Activated T-cell treated with anti-CD3 and anti-CD28 coated beads for 1 hour (primary cell): ENCODE measurements around the gene PRKN.

Experiments used
- DNase-seq: peaks from one replicate; pipeline ENCODE4 v3.0.0-alpha.2; 2020; ENCODE audit warnings: low read depth

The PRKN gene

DNA sequence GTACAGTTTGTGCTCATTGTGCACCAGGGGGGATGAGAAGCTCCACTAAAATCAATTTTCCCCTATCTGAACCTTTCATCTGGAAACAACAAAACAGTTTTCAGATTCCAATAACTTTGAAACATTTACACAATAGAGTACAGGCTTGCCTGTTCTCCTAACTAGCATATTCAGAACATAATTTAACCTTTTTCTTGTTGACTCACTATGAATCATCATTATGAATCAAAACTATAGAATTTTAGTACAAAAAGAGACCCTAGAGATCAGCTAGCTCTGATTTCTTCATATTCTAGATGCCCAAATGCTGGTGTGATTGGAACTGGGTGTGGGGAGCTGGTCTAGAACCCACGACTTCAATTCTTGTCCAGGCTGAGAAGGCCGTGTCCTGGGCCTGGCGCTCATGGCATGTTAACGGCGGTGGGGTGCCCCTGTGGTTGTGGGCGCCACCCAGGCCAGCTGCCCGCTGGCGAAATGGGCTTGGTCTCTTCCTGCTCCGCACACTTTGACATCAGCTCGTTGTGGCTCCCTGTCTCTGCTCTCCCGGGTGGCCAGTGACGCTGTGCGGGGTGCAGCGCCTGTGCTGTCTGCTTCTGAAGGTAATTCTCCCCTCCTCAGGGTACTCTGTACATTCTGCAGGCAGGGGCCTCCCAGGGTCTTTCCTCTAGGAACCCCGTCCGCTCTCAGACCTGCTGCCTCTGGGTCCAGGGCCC lies 1423.8 kb downstream of the PRKN start:
- DNase-seq = no peak

DNA sequence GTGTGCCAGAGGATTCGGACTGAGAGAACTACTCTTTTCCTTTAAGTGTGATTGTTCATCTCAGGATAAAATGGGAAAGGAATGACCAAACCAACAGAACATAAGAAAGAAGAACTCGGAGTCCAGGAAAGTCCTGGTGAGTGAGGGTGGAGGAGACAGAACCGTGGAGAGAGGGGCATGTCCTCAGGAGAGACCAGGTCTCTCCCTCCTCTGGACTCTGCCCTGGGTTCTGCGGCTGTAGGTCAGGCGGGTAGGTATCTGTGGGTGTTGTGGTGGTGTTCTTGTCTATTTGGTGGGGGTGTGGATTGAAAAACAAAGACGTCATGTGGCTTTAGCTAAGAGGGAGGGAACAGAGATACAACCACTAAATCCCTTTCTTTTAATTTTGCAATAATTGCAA lies 1424.6 kb downstream of the PRKN start:
- no peak for DNase-seq

DNA sequence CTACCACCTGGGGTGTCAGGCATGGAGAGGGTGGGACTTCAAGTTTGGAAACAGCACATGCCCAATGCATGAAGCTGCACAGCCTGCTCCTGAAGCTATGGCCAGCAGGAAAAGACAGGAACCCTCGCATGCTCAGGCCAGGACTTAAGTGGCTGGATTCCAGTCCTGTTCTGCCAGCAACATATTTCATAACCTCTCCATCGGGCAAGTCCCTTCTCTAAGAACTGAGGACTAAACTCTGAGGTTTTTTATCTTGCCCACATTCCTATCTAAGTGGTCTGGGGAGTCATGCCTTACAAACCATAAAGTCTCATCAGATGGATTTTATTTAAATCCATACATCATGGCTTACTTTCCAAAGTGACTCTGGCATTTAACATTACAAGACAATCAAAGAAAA lies 1426.2 kb downstream of the PRKN start:
- no peak for DNase-seq

DNA sequence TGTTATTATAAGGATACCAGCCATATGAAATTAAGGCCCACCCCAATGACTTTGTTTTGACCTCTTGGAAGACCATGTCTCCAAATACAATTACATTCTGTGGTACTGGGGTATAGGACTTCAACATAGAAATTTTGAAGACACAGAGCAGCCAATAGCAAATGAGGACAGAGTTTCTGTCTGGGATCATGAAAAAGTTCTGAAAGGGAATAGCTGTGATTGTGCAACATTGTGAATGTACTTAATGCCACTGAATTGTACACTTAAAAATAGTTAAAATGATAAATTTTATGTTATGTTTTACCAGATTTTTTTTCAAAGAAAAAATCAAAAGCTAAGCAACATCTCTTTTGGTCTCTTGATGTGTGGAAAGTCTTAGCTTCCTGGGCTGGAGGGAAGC lies 1426.7 kb downstream of the PRKN start:
- no peak for DNase-seq

DNA sequence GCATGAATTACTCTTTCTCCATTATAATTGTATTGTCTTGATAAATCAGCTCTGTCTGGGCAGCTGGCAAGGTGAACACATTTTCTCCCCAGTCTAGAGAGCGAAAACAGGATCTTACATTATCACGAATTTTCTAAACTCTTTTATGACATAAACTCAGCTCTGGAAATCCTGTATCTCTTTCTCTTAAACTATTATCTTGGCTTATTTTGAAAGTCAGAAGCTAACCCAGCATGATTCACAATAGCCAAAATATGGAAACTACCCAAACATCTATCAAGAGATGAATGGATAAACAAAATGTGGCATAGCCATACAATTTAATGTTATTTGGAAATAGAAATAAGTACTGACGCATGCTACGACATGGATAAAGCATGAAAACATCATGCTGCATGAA lies 1427.8 kb downstream of the PRKN start:
- DNase-seq = no peak
